Inflammatory macrophage (primary cell): ENCODE data around the gene ALB.

Source experiments
- DNase-seq, 2 donors: peaks; one replicate each; pipeline ENCODE4 v3.0.0-alpha.2; 2020 to 2022

The ALB gene

GRCh38 chr4:73452953-73453700 is 49.0 kb downstream of the ALB start:
- no peak for DNase-seq

GRCh38 chr4:73453701-73454005 is 49.6 kb downstream of the ALB start:
- no peak for DNase-seq

GRCh38 chr4:73454920-73455319 is 50.8 kb downstream of the ALB start:
- no peak for DNase-seq

- no peak for DNase-seq
These were observed 52.3 kb downstream of the ALB start for GRCh38 chr4:73456177-73457022.

- no peak for DNase-seq
These were observed 54.3 kb downstream of the ALB start for GRCh38 chr4:73458184-73459047.

- DNase-seq: no peak
These were observed 54.9 kb downstream of the ALB start for GRCh38 chr4:73459048-73459421.

- no peak for DNase-seq
These were observed 56.9 kb downstream of the ALB start for GRCh38 chr4:73460913-73461522.

GRCh38 chr4:73468170-73468569 is 64.1 kb downstream of the ALB start:
- no peak for DNase-seq

GRCh38 chr4:73470728-73471127 is 66.6 kb downstream of the ALB start:
- no peak for DNase-seq
